ENCODE measurements around the gene SSBP3.

- TF ChIP-seq POLR2A (IDR thresholded peaks at IDR 0.05; ENCODE audit: low read depth, low read length) (no peak), POLR2AphosphoS5 (IDR thresholded peaks at IDR 0.05; ENCODE audit: low read depth, low read length) (no peak)
These were observed 10.2 kb upstream of the SSBP3 start for GRCh38 chr1:54416435-54416834.
